ENCODE measurements around the gene CEMIP. TPM values are rescaled to one million over a fixed set of nuclear protein-coding genes. Genes with fewer than 3 reads are reported as not detected.
"Not testable (repeated sequence)": the region's sequence is repeated elsewhere in the genome, so short reads cannot be mapped to it uniquely, and the experiment has no call there.

Gene CEMIP
- total RNA-seq, 4 donors from 2014 or later = 3.4 to 9.7 (median 4.9) TPM

- WGBS, 2 donors = 89 to 93% methylated on average over 6 of the region's 6 CpGs
- H3K4me3 ChIP-seq (ENCODE audit: low read depth, poor library complexity, severe bottlenecking) = no peak overlapping the region
- TF ChIP-seq CTCF (IDR thresholded peaks at IDR 0.05) = no peak
- no peak for DNase-seq (ENCODE audit: low spot score in 2 of 2)
- intact Hi-C loops (cut with DNase I; ENCODE audit: low total_unique reads) = no loop called here
Observed at GRCh38 chr15:80761754-80762153, 17.4 kb upstream of the CEMIP start.

GRCh38 chr15:80763235-80763634, 15.9 kb upstream of the CEMIP start:
- intact Hi-C loops (cut with DNase I; ENCODE audit: low total_unique reads); DNase-seq (ENCODE audit: low spot score in 2 of 2); H3K4me3 ChIP-seq (ENCODE audit: low read depth, poor library complexity, severe bottlenecking): not testable (repeated sequence)
- WGBS, 2 donors = 95 to 100% methylated on average over 3 of the region's 3 CpGs

- DNase-seq (ENCODE audit: low spot score in 2 of 2) = no peak
- intact Hi-C loops (cut with DNase I; ENCODE audit: low total_unique reads) = no loop called here
- no peak for TF ChIP-seq CTCF (IDR thresholded peaks at IDR 0.05)
- TF ChIP-seq POLR2A (IDR thresholded peaks at IDR 0.05) = no peak
- 65 to 74% methylated on average over 3 of the region's 3 CpGs for WGBS, 2 donors
- H3K4me3 ChIP-seq (ENCODE audit: low read depth, poor library complexity, severe bottlenecking) = no peak overlapping the region
Observed at GRCh38 chr15:80764535-80764934, 14.6 kb upstream of the CEMIP start.

- H3K4me3 ChIP-seq (ENCODE audit: low read depth, poor library complexity, severe bottlenecking) = no peak overlapping the region
- WGBS, 2 donors = 87 to 92% methylated on average over 3 of the region's 3 CpGs
- intact Hi-C loops (cut with DNase I; ENCODE audit: low total_unique reads) = no loop called here
Observed at GRCh38 chr15:80766275-80766674, 12.9 kb upstream of the CEMIP start.

GRCh38 chr15:80768158-80768557, 11.0 kb upstream of the CEMIP start:
- H3K4me3 ChIP-seq (ENCODE audit: low read depth, poor library complexity, severe bottlenecking) = no peak overlapping the region
- no peak for TF ChIP-seq POLR2A (IDR thresholded peaks at IDR 0.05)
- no peak for TF ChIP-seq CTCF (IDR thresholded peaks at IDR 0.05)
- intact Hi-C loops (cut with DNase I; ENCODE audit: low total_unique reads) = no loop called here
- no peak for DNase-seq (ENCODE audit: low spot score in 2 of 2)
- 63 to 89% methylated on average over 1 of the region's 1 CpG for WGBS, 2 donors

More at GRCh38 chr15:80766275-80766674, 12.9 kb upstream of the CEMIP start:
- DNase-seq (ENCODE audit: low spot score in 2 of 2) = no peak
- TF ChIP-seq CTCF (IDR thresholded peaks at IDR 0.05) (no peak), POLR2A (IDR thresholded peaks at IDR 0.05) (no peak)

GRCh38 chr15:80769153-80769828, 9.9 kb upstream of the CEMIP start:
- no peak for TF ChIP-seq CTCF (IDR thresholded peaks at IDR 0.05)
- no peak for TF ChIP-seq POLR2A (IDR thresholded peaks at IDR 0.05)
- no peak overlapping the region for H3K4me3 ChIP-seq (ENCODE audit: low read depth, poor library complexity, severe bottlenecking)
- intact Hi-C loops (cut with DNase I; ENCODE audit: low total_unique reads) = no loop called here
- DNase-seq (ENCODE audit: low spot score in 2 of 2) = no peak
- 87 to 90% methylated on average over 7 of the region's 7 CpGs for WGBS, 2 donors

Measured in lower leg skin (tissue), 4 donors.